Trophoblast cell (in vitro differentiated cells and primary cell): ENCODE measurements around the gene ASB6.
A peak's percentile ranks its signal among the peaks of the same experiment; 100 is the strongest.
"Not testable (repeated sequence)": the region's sequence is repeated elsewhere in the genome, so short reads cannot be mapped to it uniquely, and the experiment has no call there.

ENCODE experiments used
- DNase-seq, 2 donors: peaks; one replicate each; pipeline ENCODE4 v3.0.0-alpha.2; 2016
- H2AFZ ChIP-seq: 2 replicates; pipeline ENCODE4 v1.6.1; 2013; ENCODE audit warnings: low read length, moderate library complexity, mild to moderate bottlenecking; ENCODE audit not compliant: insufficient read depth, poor library complexity
- H2AK5ac ChIP-seq: 2 replicates; pipeline ENCODE4 v1.6.1; 2013; ENCODE audit warnings: mild to moderate bottlenecking, low read length
- H2BK120ac ChIP-seq: 2 replicates; pipeline ENCODE4 v1.6.1; 2013; ENCODE audit warnings: low read length, mild to moderate bottlenecking, moderate library complexity; ENCODE audit not compliant: insufficient read depth, poor library complexity
- H2BK12ac ChIP-seq: 2 replicates; pipeline ENCODE4 v1.6.1; 2013; ENCODE audit warnings: mild to moderate bottlenecking, low read length, moderate library complexity
- H2BK5ac ChIP-seq: 2 replicates; pipeline ENCODE4 v1.6.1; 2013; ENCODE audit warnings: low read length, low read depth, moderate library complexity, mild to moderate bottlenecking; ENCODE audit not compliant: poor library complexity
- H3K14ac ChIP-seq: 2 replicates; pipeline ENCODE4 v1.6.1; 2013; ENCODE audit warnings: mild to moderate bottlenecking, low read length
- H3K18ac ChIP-seq: 2 replicates; pipeline ENCODE4 v1.6.1; 2013; ENCODE audit warnings: mild to moderate bottlenecking, low read length
- H3K23ac ChIP-seq: 2 replicates; pipeline ENCODE4 v1.6.1; 2013; ENCODE audit warnings: low read length
- H3K27ac ChIP-seq: 2 replicates; pipeline ENCODE4 v1.5.1; 2013; ENCODE audit warnings: low read depth, mild to moderate bottlenecking, inconsistent platforms, low read length, moderate library complexity
- H3K27me3 ChIP-seq: 2 replicates; pipeline ENCODE4 v1.6.1; 2013; ENCODE audit warnings: inconsistent platforms, mild to moderate bottlenecking, low read length, moderate library complexity; ENCODE audit not compliant: insufficient read depth
- H3K36me3 ChIP-seq, 2 experiments: 1 replicate in 1 of 2; 2 replicates in 1 of 2; pipeline ENCODE4 v1.6.1; 2013; ENCODE audit warnings: low read length in 2 of 2, mild to moderate bottlenecking in 2 of 2, moderate library complexity in 1 of 2; ENCODE audit not compliant: insufficient read depth in 2 of 2, control insufficient read depth in 1 of 2
- H3K4ac ChIP-seq: 2 replicates; pipeline ENCODE4 v1.6.1; 2013; ENCODE audit warnings: low read depth, mild to moderate bottlenecking, low read length, moderate library complexity
- H3K4me1 ChIP-seq, 2 experiments: 1 replicate in 1 of 2; 2 replicates in 1 of 2; pipeline ENCODE4 v1.6.1; 2013; ENCODE audit warnings: low read length in 2 of 2, mild to moderate bottlenecking in 2 of 2, moderate library complexity in 1 of 2; ENCODE audit not compliant: insufficient read depth in 2 of 2, control insufficient read depth in 1 of 2
- H3K4me2 ChIP-seq: 2 replicates; pipeline ENCODE4 v1.6.1; 2013; ENCODE audit warnings: inconsistent platforms, mild to moderate bottlenecking, low read length, moderate library complexity
- H3K4me3 ChIP-seq: 2 replicates; pipeline ENCODE4 v1.5.1; 2013; ENCODE audit warnings: mild to moderate bottlenecking, low read depth, low read length, inconsistent platforms
- H3K79me1 ChIP-seq: one replicate; pipeline ENCODE4 v1.6.1; 2013; ENCODE audit warnings: low read length
- H3K79me2 ChIP-seq: 2 replicates; pipeline ENCODE4 v1.6.1; 2013; ENCODE audit warnings: low read length, mild to moderate bottlenecking; ENCODE audit not compliant: control insufficient read depth, insufficient read depth, poor library complexity
- H3K9ac ChIP-seq: 2 replicates; pipeline ENCODE4 v1.6.1; 2013; ENCODE audit warnings: mild to moderate bottlenecking, low read length
- H3K9me3 ChIP-seq: 2 replicates; pipeline ENCODE4 v1.6.1; 2013; ENCODE audit warnings: low read depth, mild to moderate bottlenecking, control low read depth, inconsistent platforms, low read length; ENCODE audit not compliant: insufficient read depth
- H4K12ac ChIP-seq: 2 replicates; pipeline ENCODE4 v1.6.1; 2013; ENCODE audit warnings: low read depth, mild to moderate bottlenecking, low read length, moderate library complexity
- H4K8ac ChIP-seq: 2 replicates; pipeline ENCODE4 v1.6.1; 2013; ENCODE audit warnings: low read depth, mild to moderate bottlenecking, low read length, moderate library complexity
- H4K91ac ChIP-seq: one replicate; pipeline ENCODE4 v1.6.1; 2013; ENCODE audit warnings: low read depth, mild to moderate bottlenecking, low read length, moderate library complexity
- WGBS: extraction: QIAGEN DNeasy Blood & Tissue Kit; methylation state at CpG from one replicate; pipeline ENCODE4 v1.1.7; 2013; ENCODE audit warnings: missing lambda C conversion rate; ENCODE audit not compliant: insufficient read length, insufficient coverage; ENCODE audit errors: extremely low coverage; 5-methylcytosine and 5-hydroxymethylcytosine counted together

The ASB6 gene

DNA sequence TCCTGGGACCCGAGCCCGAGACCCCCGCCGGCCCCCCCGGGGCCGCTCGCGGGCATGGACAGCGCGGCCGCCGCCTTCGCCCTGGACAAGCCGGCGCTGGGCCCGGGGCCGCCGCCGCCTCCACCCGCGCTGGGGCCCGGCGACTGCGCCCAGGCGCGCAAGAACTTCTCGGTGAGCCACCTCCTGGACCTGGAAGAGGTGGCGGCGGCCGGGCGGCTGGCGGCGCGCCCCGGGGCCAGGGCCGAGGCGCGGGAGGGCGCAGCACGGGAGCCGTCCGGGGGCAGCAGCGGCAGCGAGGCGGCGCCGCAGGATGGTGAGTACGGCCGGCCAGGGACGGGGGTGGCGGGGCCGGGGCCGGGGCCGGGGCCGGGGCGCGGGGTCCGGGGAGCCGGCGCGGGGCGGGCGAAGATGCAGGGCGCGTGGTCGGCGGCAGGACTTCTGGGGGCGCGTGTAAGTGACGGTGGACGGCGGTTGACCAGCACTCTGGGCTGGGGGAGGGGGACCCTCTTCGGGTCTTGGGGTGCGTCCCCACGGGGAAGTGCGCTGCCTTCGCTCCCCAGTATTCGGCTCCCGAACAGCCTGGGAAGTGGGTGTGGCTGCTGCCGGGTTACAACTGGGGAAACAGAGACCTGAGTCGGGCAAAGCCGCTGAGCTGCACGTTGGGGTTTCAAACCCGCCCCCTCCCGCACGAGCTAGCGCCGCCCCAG, 24.0 kb upstream of the ASB6 start:
- Histone ChIP-seq H2BK120ac (no peak overlapping the region), H3K23ac (no peak overlapping the region), H3K14ac (no peak overlapping the region), H3K27ac (no peak overlapping the region), H4K91ac (no peak overlapping the region), H3K4me2 (peak overlapping the region; percentile 61), H3K18ac (no peak overlapping the region), H3K4ac (no peak overlapping the region), H3K27me3 (peaks cover 16% of the 10 kb centered on the region), H3K4me3 (peak overlapping the region; percentile 31), H3K36me3 (no peaks in the 10 kb centered on the region), H3K9me3 (no peaks in the 10 kb centered on the region), H3K79me1 (no peaks in the 10 kb centered on the region), H2AK5ac (no peak overlapping the region), H2AFZ (peak overlapping the region; percentile 70), H2BK12ac (no peak overlapping the region), H2BK5ac (no peak overlapping the region), H4K12ac (no peak overlapping the region), H4K8ac (no peak overlapping the region), H3K4me1 (peaks cover 3 to 7% of the 10 kb centered on the region in 2 experiments), H3K79me2 (no peaks in the 10 kb centered on the region), H3K9ac (no peak overlapping the region)
- WGBS: no CpG with 5 or more reads among the region's 88 CpGs
- no peak for DNase-seq

DNA sequence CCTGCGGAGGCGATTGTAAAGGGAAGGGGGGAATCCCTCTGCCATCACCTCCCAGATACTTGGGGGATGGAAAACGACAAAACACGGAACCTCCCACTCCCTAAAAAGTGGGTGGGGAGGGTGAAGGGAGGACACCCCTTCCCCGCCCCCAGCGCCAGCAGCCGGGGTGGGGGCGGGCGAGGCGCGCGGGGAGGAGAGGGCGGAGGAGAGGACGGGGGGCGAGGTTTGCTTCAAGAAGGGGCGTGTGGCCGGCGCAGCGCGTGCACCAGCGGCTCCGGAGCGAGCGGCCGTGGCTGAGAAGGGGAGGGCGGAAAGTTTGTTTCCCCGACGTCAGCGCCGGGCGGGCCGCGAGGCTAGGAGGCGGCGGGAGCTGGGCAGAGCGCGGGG, 23.4 kb upstream of the ASB6 start, which contains the start of gene PRRX2:
TSS of gene PRRX2 (plus strand) at position 259 of the 387 bp plus-strand sequence. CDS start 221 bp downstream, outside the sequence.
- DNase-seq: no peak
- H3K18ac ChIP-seq: no peak within 1 kb of the TSS
- H3K4ac ChIP-seq: no peak within 1 kb of the TSS
- peak within 1 kb of the TSS; percentile 61 for H3K4me2 ChIP-seq
- WGBS: no CpG with 5 or more reads among the region's 37 CpGs
- H3K14ac ChIP-seq: no peak within 1 kb of the TSS
- H2BK5ac ChIP-seq: no peak within 1 kb of the TSS
- H2AK5ac ChIP-seq: no peak within 1 kb of the TSS
- no peak within 1 kb of the TSS for H2BK120ac ChIP-seq
- no peaks in the 10 kb centered on the region for H3K36me3 ChIP-seq
- H3K9ac ChIP-seq: no peak within 1 kb of the TSS
- H3K79me1 ChIP-seq: no peaks in the 10 kb centered on the region
- no peaks in the 10 kb centered on the region for H3K79me2 ChIP-seq
- H3K23ac ChIP-seq: no peak within 1 kb of the TSS
- no peak within 1 kb of the TSS for H4K12ac ChIP-seq
- peaks cover 16% of the 10 kb centered on the region for H3K27me3 ChIP-seq
- no peaks in the 10 kb centered on the region for H3K9me3 ChIP-seq
- H2AFZ ChIP-seq: peak within 1 kb of the TSS; percentile 70
- peaks cover 3 to 7% of the 10 kb centered on the region in 2 experiments for H3K4me1 ChIP-seq
- no peak within 1 kb of the TSS for H4K8ac ChIP-seq
- no peak within 1 kb of the TSS for H4K91ac ChIP-seq
- peak within 1 kb of the TSS; percentile 31 for H3K4me3 ChIP-seq
- H2BK12ac ChIP-seq: no peak within 1 kb of the TSS
- H3K27ac ChIP-seq: no peak within 1 kb of the TSS

DNA sequence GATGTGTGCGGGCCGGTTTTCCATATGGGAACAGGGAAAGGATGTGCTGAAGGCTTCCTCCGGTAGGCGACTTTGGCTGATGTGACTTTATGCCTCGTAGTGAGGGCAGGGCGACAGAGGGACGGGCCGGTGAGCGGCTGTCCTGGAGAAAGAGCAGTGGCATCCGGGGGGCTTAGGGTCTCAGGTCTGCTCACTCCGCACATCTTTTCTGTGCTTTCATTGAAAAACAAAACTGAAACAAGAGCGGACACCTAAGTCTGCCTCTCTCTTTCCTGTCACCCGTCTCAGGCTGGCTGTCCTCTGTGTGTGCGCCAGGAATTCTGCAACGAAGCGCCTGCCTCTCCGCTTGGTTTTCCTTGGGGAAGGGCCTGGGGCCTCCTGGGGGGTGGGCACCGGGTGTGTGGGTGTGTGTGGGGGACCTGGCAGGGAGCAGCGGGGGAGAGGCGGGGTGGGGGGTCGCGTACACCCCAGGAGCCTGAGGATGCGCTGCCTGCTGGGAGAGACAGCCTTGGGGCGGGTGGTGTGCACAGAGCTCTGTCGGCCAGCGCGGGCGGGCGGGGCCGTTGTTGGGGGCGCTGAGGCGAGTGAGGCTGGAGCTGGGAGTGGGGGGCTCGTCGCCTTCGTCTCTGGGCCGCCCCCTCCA, 22.9 kb upstream of the ASB6 start:
- H3K27ac ChIP-seq: no peak overlapping the region
- no peak overlapping the region for H3K14ac ChIP-seq
- H3K27me3 ChIP-seq: peaks cover 16% of the 10 kb centered on the region
- H2AFZ ChIP-seq: peak overlapping the region; percentile 70
- H3K79me2 ChIP-seq: no peaks in the 10 kb centered on the region
- no peak overlapping the region for H3K4me3 ChIP-seq
- no peak overlapping the region for H3K18ac ChIP-seq
- no peak overlapping the region for H3K4ac ChIP-seq
- DNase-seq: no peak
- no peak overlapping the region for H4K8ac ChIP-seq
- H3K36me3 ChIP-seq: no peaks in the 10 kb centered on the region
- no peak overlapping the region for H2BK12ac ChIP-seq
- H2BK120ac ChIP-seq: no peak overlapping the region
- H3K9ac ChIP-seq: no peak overlapping the region
- H2BK5ac ChIP-seq: no peak overlapping the region
- H4K91ac ChIP-seq: no peak overlapping the region
- peaks cover 3 to 7% of the 10 kb centered on the region in 2 experiments for H3K4me1 ChIP-seq
- H2AK5ac ChIP-seq: no peak overlapping the region
- H3K4me2 ChIP-seq: peak overlapping the region; percentile 61
- no peak overlapping the region for H3K23ac ChIP-seq
- no peaks in the 10 kb centered on the region for H3K79me1 ChIP-seq
- no peak overlapping the region for H4K12ac ChIP-seq
- WGBS: no CpG with 5 or more reads among the region's 36 CpGs
- no peaks in the 10 kb centered on the region for H3K9me3 ChIP-seq

DNA sequence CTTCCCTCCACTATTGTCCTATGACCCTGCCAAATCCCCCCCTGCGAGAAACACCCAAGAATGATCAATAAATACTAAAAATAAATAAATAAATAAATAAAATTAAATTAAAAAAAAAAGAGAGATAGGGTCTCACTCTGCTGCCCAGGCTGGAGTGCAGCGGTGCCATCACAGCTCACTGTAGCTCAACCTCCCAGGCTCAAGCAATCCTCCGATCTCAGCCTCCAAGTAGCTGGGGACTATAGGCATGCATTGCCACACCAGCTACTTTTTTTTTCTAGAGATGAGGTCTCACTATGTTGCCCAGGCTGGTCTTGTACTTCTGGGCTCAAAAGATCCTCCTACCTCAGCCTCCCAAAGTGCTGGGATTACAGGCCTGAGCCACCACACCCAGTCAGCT, 20.3 kb upstream of the ASB6 start:
- H2BK120ac ChIP-seq, H2BK12ac ChIP-seq, H4K12ac ChIP-seq, H3K23ac ChIP-seq, H3K36me3 ChIP-seq, H3K9me3 ChIP-seq, H3K79me2 ChIP-seq, H3K4me2 ChIP-seq, H2AK5ac ChIP-seq, H3K4me1 ChIP-seq, H2BK5ac ChIP-seq, H3K14ac ChIP-seq, H3K79me1 ChIP-seq, H2AFZ ChIP-seq, H4K8ac ChIP-seq, H3K4ac ChIP-seq, H3K4me3 ChIP-seq, H3K18ac ChIP-seq, H3K27ac ChIP-seq, H3K9ac ChIP-seq, H4K91ac ChIP-seq, DNase-seq: not testable (repeated sequence)
- no CpG with 5 or more reads among the region's 3 CpGs for WGBS
- H3K27me3 ChIP-seq: peaks cover 16% of the 10 kb centered on the region
